ENCODE results near the gene PPP3CA. TPM values are rescaled to one million over a fixed set of nuclear protein-coding genes. Genes with fewer than 3 reads are reported as not detected.
"Not testable (repeated sequence)": the region's sequence is repeated elsewhere in the genome, so short reads cannot be mapped to it uniquely, and the experiment has no call there.

The PPP3CA gene
- total and polyA plus RNA-seq, 8 donors = 38.8 to 58.6 (median 54.8) TPM

GRCh38 chr4:101098666-101099400, 248.5 kb downstream of the PPP3CA start:
- no peak for TF ChIP-seq CTCF (IDR thresholded peaks at IDR 0.05)
- no peak for ATAC-seq
- Histone ChIP-seq H3K27me3 (no peaks in the 10 kb centered on the region), H3K36me3 (no peaks in the 10 kb centered on the region), H3K9me3 (no peaks in the 10 kb centered on the region), H3K4me1 (peaks cover 2 to 10% of the 10 kb centered on the region in 2 donors), H3K4me3 (no peak overlapping the region), H3K27ac (no peak overlapping the region)
- no peak for DNase-seq
- intact Hi-C loops (cut with DNase I) = no loop called here

GRCh38 chr4:101092609-101093008, 254.7 kb downstream of the PPP3CA start:
- H3K4me3 ChIP-seq; ATAC-seq; intact Hi-C loops (cut with DNase I): not testable (repeated sequence)

GRCh38 chr4:101089168-101089567, 258.2 kb downstream of the PPP3CA start:
- DNase-seq = no peak
- Histone ChIP-seq H3K27ac (no peak overlapping the region), H3K27me3 (no peaks in the 10 kb centered on the region), H3K4me1 (no peaks in the 10 kb centered on the region), H3K4me3 (no peak overlapping the region), H3K9me3 (no peaks in the 10 kb centered on the region), H3K36me3 (peaks cover 0 to 8% of the 10 kb centered on the region in 2 donors)
- intact Hi-C loops (cut with DNase I) = no loop called here
- no peak for ATAC-seq
- no peak for TF ChIP-seq CTCF (IDR thresholded peaks at IDR 0.05)

More at GRCh38 chr4:101092609-101093008, 254.7 kb downstream of the PPP3CA start:
- H3K4me1 ChIP-seq, H3K27ac ChIP-seq, DNase-seq, H3K9me3 ChIP-seq, H3K36me3 ChIP-seq, H3K27me3 ChIP-seq: not testable (repeated sequence)

GRCh38 chr4:101086801-101087586, 260.3 kb downstream of the PPP3CA start:
- H3K27me3 ChIP-seq = no peaks in the 10 kb centered on the region
- no peak overlapping the region for H3K4me3 ChIP-seq
- DNase-seq = no peak
- no peak overlapping the region for H3K27ac ChIP-seq
- no peak for ATAC-seq
- H3K36me3 ChIP-seq = no peaks in the 10 kb centered on the region
- no peaks in the 10 kb centered on the region for H3K9me3 ChIP-seq
- H3K4me1 ChIP-seq = no peaks in the 10 kb centered on the region
- TF ChIP-seq CTCF (IDR thresholded peaks at IDR 0.05) = no peak
- intact Hi-C loops (cut with DNase I) = no loop called here

- DNase-seq (no peak), ATAC-seq (no peak)
- intact Hi-C loops (cut with DNase I) = no loop called here
Observed at GRCh38 chr4:101083131-101083530, 264.2 kb downstream of the PPP3CA start.

More at GRCh38 chr4:101083131-101083530, 264.2 kb downstream of the PPP3CA start:
- no peak overlapping the region for H3K4me3 ChIP-seq
- no peak overlapping the region for H3K27ac ChIP-seq
- no peak for TF ChIP-seq CTCF (IDR thresholded peaks at IDR 0.05)
- H3K27me3 ChIP-seq = no peaks in the 10 kb centered on the region
- H3K4me1 ChIP-seq = no peaks in the 10 kb centered on the region
- peaks cover 0 to 7% of the 10 kb centered on the region in 2 donors for H3K36me3 ChIP-seq
- no peaks in the 10 kb centered on the region for H3K9me3 ChIP-seq
